Myometrial cell (primary cell): ENCODE data around the gene FAM168B. TPM values are rescaled to one million over a fixed set of nuclear protein-coding genes. Genes with fewer than 3 reads are reported as not detected.

Experiments used
- total RNA-seq: library from RNA; depleted of rRNA; stranded (reverse); fragments of >200 nt; gene quantifications from 2 replicates; pipeline ENCODE4 v1.2.3, GENCODE V29; 2015

FAM168B gene, protein sequence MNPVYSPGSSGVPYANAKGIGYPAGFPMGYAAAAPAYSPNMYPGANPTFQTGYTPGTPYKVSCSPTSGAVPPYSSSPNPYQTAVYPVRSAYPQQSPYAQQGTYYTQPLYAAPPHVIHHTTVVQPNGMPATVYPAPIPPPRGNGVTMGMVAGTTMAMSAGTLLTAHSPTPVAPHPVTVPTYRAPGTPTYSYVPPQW
- 76.7 and 89.3 TPM in 2 replicates for total RNA-seq

DNA sequence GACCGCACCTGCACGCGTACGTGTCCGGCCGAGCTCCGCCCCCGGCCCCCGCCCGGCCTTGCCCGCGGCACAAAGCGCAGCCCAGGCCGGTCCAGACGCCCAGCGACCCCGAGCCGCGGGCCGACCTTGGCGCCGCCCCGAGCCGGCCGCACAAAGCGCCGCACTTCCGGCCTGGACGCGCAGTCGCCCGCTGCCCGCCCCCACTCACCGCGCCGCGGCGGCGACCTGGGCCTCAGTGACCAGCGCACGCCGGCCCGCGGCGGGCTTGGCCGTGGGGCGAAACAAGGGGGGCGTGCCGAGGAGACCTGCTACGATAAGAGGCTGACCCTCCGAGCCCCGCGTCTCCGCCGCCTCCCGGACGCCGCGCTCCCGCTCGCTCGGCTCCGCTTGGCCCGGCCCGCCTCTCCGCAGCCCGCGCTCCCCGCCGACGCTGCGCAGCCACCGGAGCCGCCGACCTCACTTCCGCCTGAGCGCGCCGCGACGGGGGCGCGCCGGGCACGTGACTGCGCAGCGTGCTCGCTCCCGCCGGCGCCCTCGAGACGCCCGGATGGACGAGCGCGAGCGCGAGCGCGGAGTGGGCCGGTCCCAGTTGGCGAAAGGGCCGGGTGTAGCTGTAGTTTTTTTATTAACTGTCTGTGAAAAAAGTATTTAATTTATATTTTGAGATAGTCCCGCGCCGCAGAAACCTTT, at the start of gene FAM168B:
Gene FAM168B, minus strand, starts transcription at position 455 of the 690 bp plus-strand sequence. CDS start 10,814 bp downstream, outside the sequence.

DNA sequence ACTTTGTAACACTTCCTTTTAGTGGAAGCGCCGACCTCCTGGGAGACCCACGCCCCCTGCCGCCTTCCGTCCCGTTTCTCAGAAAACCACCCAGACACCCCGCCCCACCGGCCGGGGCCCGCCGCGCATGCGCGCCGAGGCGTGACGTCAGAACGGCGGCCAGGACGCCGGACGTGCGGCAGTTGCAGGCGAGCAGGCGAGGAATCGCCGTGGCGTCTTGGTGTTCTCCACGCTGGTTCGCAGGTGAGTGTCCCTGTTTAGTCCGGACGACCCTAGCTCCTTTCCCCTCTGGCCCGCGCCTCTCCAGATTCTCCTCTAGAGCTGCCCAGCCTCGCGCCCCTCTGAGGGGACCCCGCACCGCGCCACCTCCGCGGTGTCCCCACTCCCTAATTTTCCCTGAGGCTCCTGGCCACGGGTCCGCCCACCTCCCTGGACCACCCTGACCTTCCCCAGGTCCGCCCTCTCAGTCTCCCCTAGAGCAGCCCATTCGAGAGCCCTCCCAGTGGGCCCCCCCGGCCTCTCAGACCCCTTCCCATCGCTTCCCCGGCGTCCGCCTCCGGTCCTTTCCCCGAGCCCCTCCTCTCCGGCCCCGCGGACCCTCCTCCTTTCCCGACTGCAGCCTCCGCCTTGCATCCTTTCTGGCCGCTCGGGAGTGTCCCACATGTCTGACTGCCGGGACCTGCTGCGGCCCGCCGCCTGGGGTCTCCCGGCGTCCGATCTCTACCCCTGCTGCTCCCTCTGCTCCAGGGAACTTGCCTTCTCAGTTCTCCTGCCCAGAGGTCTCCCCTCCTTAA, 12.1 kb upstream of the FAM168B start, which contains the start of gene PLEKHB2:
Gene PLEKHB2, plus strand, starts transcription at position 181 of the 794 bp plus-strand sequence. CDS start 15,606 bp downstream, outside the sequence.

Other genes with a start within 250 kb of the FAM168B start
- gene PLEKHB2, start 11.9 kb upstream of the FAM168B start, total RNA-seq, result 56.5 and 78.7 TPM in 2 replicates
- not detected in 2 replicates for gene POTEE, start 116.1 kb upstream of the FAM168B start, total RNA-seq